DOHH2 (cell line): ENCODE measurements around the gene MEGF8.
"Not testable (repeated sequence)": the region's sequence is repeated elsewhere in the genome, so short reads cannot be mapped to it uniquely, and the experiment has no call there.

Experiments
- CTCF ChIP-seq: fragments of 200-600 bp; sonication (generic); IDR thresholded peaks from one replicate; pipeline ENCODE4 v1.5.1; 2014; ENCODE audit warnings: antibody characterized with exemption, mild to moderate bottlenecking, low read depth, low read length; ENCODE audit not compliant: poor library complexity, severe bottlenecking
- EZH2phosphoT487 ChIP-seq: fragments of 200-600 bp; sonication (generic); IDR thresholded peaks from 2 replicates; pipeline ENCODE4 v1.6.1; 2017; ENCODE audit warnings: borderline replicate concordance, mild to moderate bottlenecking, antibody characterized with exemption, low read length, moderate library complexity, mixed read lengths

- TF ChIP-seq CTCF, EZH2phosphoT487: not testable (repeated sequence)
These were observed 14.5 kb downstream of the MEGF8 start for GRCh38 chr19:42339922-42340321.
